Ectodermal cell (in vitro differentiated cells): ENCODE results near the gene TCP11.

Source experiments
- H3K27ac ChIP-seq: 2 replicates; pipeline ENCODE4 v1.7.0; 2013; ENCODE audit warnings: mild to moderate bottlenecking, low read depth, low read length; ENCODE audit not compliant: insufficient read depth, poor library complexity, severe bottlenecking
- H3K27me3 ChIP-seq: 2 replicates; pipeline ENCODE4 v1.7.0; 2013; ENCODE audit warnings: mild to moderate bottlenecking, low read length; ENCODE audit not compliant: insufficient read depth, control insufficient read depth, poor library complexity, severe bottlenecking
- H3K36me3 ChIP-seq: one replicate; pipeline ENCODE4 v1.7.0; 2013; ENCODE audit warnings: low read length; ENCODE audit not compliant: control insufficient read depth, insufficient read depth
- H3K4me1 ChIP-seq: one replicate; pipeline ENCODE4 v1.7.0; 2013; ENCODE audit warnings: low read length; ENCODE audit not compliant: control insufficient read depth, insufficient read depth
- H3K4me3 ChIP-seq: 2 replicates; pipeline ENCODE4 v1.7.0; 2013; ENCODE audit warnings: low read depth, low read length, control low read depth; ENCODE audit not compliant: insufficient read depth
- H3K9me3 ChIP-seq: 2 replicates; pipeline ENCODE4 v1.7.0; 2013; ENCODE audit warnings: mild to moderate bottlenecking, low read length, moderate library complexity; ENCODE audit not compliant: control insufficient read depth
- WGBS, 2 experiments: methylation state at CpG; one replicate each; pipeline ENCODE4 v1.1.7; 2013; ENCODE audit warnings: missing lambda C conversion rate in 2 of 2; 5-methylcytosine and 5-hydroxymethylcytosine counted together

TCP11 gene

DNA sequence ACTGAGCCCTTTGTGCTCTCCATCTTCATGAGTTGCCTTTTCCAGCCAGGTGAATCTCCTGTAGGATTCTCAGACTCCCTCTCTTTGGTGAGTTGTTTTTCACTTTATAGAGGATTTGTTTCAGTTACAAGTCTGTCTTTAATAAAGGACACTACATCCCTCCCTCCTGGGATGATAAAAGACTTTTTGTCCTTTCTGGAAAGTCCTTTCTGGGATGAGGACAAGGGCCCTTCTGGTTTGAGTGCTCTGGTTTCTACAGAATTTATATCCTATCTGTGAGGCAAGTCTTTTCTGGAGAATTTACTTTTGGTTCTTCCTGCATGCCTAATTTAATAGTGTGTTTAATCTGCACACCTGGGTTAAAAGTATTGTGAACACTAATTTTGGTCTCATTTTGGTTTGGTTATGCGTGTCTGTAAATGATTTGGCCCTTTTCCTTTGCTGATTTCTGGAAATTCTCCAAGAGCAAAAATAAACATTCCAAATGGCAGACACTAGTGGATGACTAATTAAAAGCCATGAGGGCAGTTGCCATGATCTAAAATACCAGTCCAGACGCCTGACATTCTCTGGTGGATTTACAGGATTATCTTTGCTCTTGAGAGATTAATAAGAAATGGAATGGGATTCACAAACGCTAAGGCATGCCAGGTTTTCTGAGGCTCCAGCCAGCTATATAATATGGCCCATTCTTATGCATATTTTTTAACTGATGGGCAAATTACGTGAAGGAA, 44.8 kb downstream of the TCP11 start:
- Histone ChIP-seq H3K4me3 (no peak overlapping the region), H3K27ac (no peak overlapping the region), H3K27me3 (no peaks in the 10 kb centered on the region), H3K36me3 (no peaks in the 10 kb centered on the region), H3K4me1 (peaks cover 8% of the 10 kb centered on the region), H3K9me3 (no peaks in the 10 kb centered on the region)
- 55 to 56% methylated on average over 4 of the region's 4 CpGs for WGBS, 2 experiments

DNA sequence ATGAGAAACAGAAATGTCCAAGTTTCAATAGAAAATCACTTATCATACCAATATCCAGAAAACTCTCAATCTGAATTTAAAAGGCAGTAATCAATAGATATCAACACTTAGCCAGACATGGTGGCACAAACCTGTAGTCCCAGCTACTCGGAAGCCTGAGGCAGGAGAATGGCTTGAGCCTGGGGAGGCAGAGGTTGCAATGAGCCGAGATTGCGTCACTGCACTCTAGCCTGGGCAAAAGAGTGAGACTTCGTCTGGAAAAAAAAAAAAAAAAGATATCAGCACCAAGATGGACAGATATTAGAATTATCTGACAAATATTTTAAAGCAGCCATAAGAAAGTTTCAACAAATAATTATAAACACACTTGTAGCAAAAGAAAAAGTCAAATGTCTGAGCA, 47.0 kb downstream of the TCP11 start:
- no peaks in the 10 kb centered on the region for H3K36me3 ChIP-seq
- 90 to 91% methylated on average over 4 of the region's 4 CpGs for WGBS, 2 experiments
- H3K27ac ChIP-seq, result no peak overlapping the region
- H3K4me3 ChIP-seq, result no peak overlapping the region
- peaks cover 8% of the 10 kb centered on the region for H3K4me1 ChIP-seq
- no peaks in the 10 kb centered on the region for H3K27me3 ChIP-seq
- no peaks in the 10 kb centered on the region for H3K9me3 ChIP-seq

DNA sequence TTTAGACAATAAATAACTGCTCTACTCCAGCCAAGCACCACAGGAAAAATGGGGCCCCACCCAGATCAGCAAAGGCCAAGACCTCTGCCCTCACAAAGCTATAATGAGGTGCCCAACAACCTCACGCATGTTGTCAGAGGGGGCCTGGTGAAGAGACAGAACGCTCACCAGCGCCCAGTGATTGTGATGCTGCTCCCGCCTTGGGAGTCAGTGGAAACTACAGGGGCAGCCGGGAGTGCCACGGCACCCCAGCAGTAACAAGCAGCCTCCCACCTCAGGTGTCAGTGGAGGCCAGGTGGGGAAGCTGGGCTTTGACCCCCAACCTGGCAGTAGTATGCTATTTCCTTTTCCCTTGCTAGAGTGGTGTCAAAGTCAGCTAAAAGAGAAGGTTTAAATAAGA, 47.4 kb downstream of the TCP11 start:
- H3K27ac ChIP-seq, result no peak overlapping the region
- peaks cover 8% of the 10 kb centered on the region for H3K4me1 ChIP-seq
- 94% methylated on average over 6 of the region's 6 CpGs for WGBS, 2 experiments

DNA sequence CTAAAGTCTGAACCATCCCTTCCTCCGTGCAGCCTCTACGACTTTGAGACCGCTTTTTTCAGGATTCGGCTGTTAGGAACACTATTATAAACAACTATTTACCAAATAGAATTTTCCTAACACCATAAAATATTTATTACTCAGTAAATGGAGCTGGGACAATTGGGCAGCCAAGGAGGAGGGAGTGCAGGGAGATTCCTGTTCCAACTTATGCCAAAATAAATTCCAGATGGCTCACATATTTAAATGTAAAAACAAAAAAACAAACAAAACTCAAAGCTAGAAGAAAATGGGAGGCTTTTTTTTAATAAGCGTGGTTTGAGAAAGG, 48.1 kb downstream of the TCP11 start:
- no peak overlapping the region for H3K4me3 ChIP-seq
- no peaks in the 10 kb centered on the region for H3K27me3 ChIP-seq
- no peak overlapping the region for H3K27ac ChIP-seq
- no peaks in the 10 kb centered on the region for H3K36me3 ChIP-seq
- 96 to 97% methylated on average over 4 to 5 of the region's 5 CpGs for WGBS, 2 experiments
- peaks cover 8% of the 10 kb centered on the region for H3K4me1 ChIP-seq
- H3K9me3 ChIP-seq, result no peaks in the 10 kb centered on the region

More for the DNA sequence above, 47.4 kb downstream of the TCP11 start:
- Histone ChIP-seq H3K9me3 (no peaks in the 10 kb centered on the region), H3K4me3 (no peak overlapping the region), H3K27me3 (no peaks in the 10 kb centered on the region), H3K36me3 (no peaks in the 10 kb centered on the region)

DNA sequence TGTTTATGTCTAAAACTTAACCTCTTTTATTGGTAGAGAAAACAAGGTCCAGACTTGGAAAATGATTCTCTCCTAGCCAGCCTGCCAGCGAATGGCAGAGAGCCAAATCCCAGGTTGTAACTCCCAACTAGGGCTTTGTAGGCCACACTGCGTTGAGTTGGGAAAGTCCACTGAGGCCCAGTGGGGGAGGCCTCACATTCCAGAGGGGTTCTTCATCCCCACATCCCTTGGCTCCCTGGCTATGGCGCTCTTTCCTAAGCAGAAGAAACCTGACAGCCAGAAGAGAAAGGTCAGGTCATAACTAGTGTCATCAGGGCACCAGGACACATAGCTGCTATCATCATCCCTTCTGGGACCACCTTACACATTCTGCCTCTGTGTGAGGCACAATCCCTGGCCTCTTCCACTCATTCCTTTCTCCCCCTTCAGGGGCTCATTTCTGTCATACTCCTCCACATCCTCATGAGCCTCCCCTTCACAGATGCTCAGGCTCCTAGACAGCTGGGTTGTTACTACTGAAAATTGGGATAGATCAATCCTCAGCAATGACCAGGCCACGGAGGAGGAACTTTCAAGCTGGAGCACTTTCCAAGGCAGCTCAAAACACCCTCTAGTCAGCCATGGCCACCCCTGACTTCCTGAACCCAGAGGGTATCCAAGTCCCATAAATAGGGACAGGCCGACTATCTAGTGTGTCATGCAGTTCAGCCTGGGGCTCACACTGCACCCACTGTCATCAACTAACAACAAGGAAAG, 48.6 kb downstream of the TCP11 start:
- H3K9me3 ChIP-seq, result no peaks in the 10 kb centered on the region
- 93 to 96% methylated on average over 5 of the region's 5 CpGs for WGBS, 2 experiments
- no peaks in the 10 kb centered on the region for H3K27me3 ChIP-seq
- no peaks in the 10 kb centered on the region for H3K36me3 ChIP-seq
- no peak overlapping the region for H3K4me3 ChIP-seq
- H3K4me1 ChIP-seq, result peaks cover 8% of the 10 kb centered on the region
- no peak overlapping the region for H3K27ac ChIP-seq

DNA sequence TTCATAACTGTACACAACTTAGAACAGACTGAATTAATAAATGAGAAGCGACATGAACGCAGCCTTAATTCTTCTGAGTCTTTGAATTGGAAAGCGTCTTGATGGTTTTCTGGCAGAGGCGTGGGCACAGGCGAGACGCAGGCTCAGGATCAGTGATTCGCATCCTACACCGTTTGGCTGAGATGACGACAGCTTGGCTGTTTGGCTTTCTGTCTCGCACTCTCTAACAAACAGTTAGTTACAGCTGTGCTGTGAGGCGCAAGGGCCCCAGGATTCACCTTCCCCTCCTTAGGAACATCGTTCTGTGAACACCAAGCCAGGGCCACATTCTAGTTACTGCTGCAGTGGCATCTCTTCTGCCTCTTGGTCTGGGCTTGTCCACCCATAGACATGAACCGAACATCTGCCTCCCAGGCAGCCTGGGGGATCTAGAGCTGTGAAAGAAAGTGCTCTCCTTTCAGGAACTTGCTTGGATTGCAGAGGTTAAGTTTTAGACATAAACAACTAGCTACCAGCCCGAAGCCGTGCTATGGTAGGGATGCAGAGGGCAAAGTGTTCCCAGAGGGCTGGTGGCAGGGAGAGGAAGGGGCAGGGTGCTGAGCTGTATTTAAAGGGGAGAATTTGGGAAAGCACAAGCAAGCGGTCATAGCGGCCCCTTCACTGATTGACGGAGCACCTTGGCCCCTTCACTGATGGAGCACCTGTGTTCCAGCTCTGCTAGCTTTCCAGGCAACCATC, 49.6 kb downstream of the TCP11 start:
- peaks cover 8% of the 10 kb centered on the region for H3K4me1 ChIP-seq
- H3K27me3 ChIP-seq, result no peaks in the 10 kb centered on the region
- H3K36me3 ChIP-seq, result peaks cover 9% of the 10 kb centered on the region
- no peaks in the 10 kb centered on the region for H3K9me3 ChIP-seq
- no peak overlapping the region for H3K4me3 ChIP-seq
- H3K27ac ChIP-seq, result no peak overlapping the region
- WGBS, 2 experiments, result 95 to 96% methylated on average over 18 of the region's 18 CpGs

DNA sequence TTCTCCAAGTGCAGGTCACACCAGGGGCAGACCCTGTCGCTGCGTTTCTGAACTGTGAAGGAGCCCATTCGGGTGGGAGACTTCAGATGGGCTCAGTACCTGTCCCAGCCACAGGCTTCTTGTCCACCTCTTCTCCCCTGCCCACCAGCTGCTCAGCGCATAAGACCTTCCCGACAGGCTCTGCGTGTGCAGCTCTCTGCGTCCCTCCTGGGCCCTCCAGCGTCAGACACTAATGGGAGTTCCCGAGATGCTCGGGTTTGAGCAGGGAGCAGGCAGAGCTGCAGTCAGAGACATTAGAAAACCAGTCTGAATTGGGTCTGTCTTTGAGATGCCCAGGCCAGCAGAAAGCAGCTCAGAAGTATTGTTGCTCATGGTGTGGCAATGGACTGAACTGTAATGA, 50.4 kb downstream of the TCP11 start:
- Histone ChIP-seq H3K9me3 (no peaks in the 10 kb centered on the region), H3K4me3 (no peak overlapping the region), H3K36me3 (peaks cover 9% of the 10 kb centered on the region), H3K27me3 (no peaks in the 10 kb centered on the region), H3K4me1 (no peaks in the 10 kb centered on the region), H3K27ac (no peak overlapping the region)
- 94 to 95% methylated on average over 10 of the region's 10 CpGs for WGBS, 2 experiments

DNA sequence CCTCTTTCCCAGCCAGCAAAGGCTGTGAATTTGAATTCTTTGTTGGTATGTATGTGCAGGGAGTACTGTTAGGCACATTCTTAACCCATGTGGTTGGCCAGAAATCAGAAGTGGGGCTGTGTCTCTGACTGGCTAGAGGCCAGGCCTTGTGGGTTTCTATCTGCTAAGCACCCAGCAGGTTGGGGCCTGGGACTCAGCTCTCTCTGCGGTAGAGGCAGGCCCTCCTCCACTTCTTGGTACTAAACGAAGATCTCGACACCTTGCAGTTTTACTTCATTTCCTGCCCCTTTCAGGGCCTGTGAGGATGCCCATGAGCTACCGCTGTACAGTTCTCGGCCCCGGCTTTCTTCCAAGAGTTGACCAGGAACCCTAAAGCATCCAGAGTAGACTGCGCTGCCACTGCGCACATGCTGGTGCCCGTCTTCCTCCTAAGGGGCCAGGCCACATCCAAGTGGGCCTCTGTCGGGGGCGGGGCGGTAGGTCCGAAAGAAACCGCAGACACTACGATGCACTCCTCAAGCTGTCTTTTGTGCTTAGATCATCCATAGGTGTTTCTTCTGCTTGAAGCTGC, 51.1 kb downstream of the TCP11 start:
- Histone ChIP-seq H3K4me3 (no peak overlapping the region), H3K36me3 (peaks cover 11% of the 10 kb centered on the region), H3K27me3 (no peaks in the 10 kb centered on the region), H3K4me1 (no peaks in the 10 kb centered on the region), H3K9me3 (no peaks in the 10 kb centered on the region), H3K27ac (no peak overlapping the region)
- WGBS, 2 experiments, result 95% methylated on average over 15 of the region's 15 CpGs

DNA sequence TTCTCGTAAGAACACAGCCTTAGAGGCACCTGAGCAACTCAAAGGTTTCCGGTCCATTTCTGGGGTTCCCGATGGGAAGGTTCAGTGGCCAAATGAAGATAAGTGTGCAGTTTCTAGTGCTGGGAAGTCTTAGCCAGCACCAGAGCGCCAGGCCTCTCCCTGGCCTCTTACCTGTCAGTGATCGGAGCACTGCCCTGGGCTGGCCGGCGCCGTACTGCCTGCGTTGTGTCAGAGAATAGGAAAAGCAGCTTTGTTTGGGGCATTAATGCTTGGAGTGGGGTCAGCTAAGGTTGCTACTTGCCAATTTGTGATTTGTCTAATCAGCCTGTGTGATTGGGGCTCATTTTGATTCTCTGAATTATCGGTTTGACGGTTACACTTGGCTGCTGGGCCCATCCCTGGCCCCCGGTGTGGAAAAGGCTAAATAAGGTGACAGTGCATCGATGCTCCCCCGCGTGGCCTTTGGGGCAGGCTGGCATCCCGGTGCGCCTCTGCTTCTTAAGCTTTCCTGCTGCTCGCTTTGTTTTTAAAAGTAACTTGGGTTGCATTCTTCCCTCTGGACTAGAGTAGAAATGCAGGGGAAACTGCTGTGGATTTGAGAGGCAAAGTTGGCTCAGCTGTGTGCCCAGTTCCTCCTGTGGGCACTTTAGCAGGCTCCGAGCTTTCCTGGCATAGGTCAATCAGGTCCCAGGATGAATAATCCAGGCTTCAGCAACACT, 51.8 kb downstream of the TCP11 start:
- peaks cover 14% of the 10 kb centered on the region for H3K36me3 ChIP-seq
- 93 to 95% methylated on average over 19 of the region's 19 CpGs for WGBS, 2 experiments

More for the DNA sequence above, 51.8 kb downstream of the TCP11 start:
- Histone ChIP-seq H3K27ac (no peak overlapping the region), H3K4me1 (no peaks in the 10 kb centered on the region), H3K27me3 (no peaks in the 10 kb centered on the region), H3K9me3 (no peaks in the 10 kb centered on the region), H3K4me3 (no peak overlapping the region)
